Lower leg skin (tissue), 3 donors: ENCODE data around the gene DCLRE1B.

Source experiments
- CTCF ChIP-seq, 3 donors: fragments of 450-650 bp; IDR thresholded peaks; one replicate each; pipeline ENCODE4 v1.5.1; 2016; ENCODE audit warnings: antibody characterized with exemption in 3 of 3, mild to moderate bottlenecking in 3 of 3, moderate library complexity in 2 of 3
- POLR2A ChIP-seq, 2 donors: fragments of 450-650 bp; IDR thresholded peaks; one replicate each; pipeline ENCODE4 v1.6.1; 2016 to 2017; ENCODE audit warnings: antibody characterized with exemption in 2 of 2, mild to moderate bottlenecking in 1 of 2, moderate library complexity in 1 of 2

DNA sequence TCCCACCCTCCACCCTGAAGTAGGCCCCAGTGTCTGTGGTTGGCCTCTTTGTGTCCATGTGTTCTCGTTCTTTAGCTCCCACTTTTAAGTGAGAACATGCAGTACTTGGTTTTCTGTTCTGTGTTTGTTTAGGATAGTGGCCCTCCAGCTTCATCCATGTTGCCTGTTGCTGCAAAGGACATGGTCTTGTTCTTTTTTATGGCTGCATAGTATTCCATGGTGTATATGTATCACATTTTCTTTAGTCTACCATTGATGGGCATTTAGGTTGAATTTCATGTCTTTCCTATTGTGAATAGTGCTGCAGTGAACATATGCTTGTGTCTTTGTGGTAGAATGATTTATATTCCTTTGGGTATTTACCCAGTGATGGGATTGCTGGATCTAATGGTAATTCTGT, 30.1 kb downstream of the DCLRE1B start:
- no peak for TF ChIP-seq CTCF (IDR thresholded peaks at IDR 0.05)
- TF ChIP-seq POLR2A (IDR thresholded peaks at IDR 0.05) = no peak
